ENCODE results near the gene BMP5. TPM values are rescaled to one million over a fixed set of nuclear protein-coding genes. Genes with fewer than 3 reads are reported as not detected.

BMP5 gene
- total and polyA plus RNA-seq, 9 of the 15 experiments (the other 6 are each of a cell fraction or from before 2014, with no cell fraction given): not detected

GRCh38 chr6:55916188-55916587, 40.8 kb upstream of the BMP5 start:
- ATAC-seq (no peak), FAIRE-seq (no peak), DNase-seq (ENCODE audit: extremely low read depth in 1 of 4, low spot score in 3 of 4) (no peak)
- no peaks in the 10 kb centered on the region for H3K9me1 ChIP-seq (ENCODE audit: control insufficient read depth, insufficient read depth, low read length)
- H3K4me1 ChIP-seq (replicated peaks in 1 of 2; ENCODE audit: control insufficient read depth in 2 of 2, insufficient read depth in 2 of 2, low read length in 2 of 2): no peaks in the 10 kb centered on the region
- H3K9ac ChIP-seq (ENCODE audit: insufficient read depth in 1 of 2, low read depth in 2 of 2, low read length in 2 of 2): no peak overlapping the region
- intact Hi-C loops (cut with micrococcal nuclease): no loop called here
- no peaks in the 10 kb centered on the region for H3K27me3 ChIP-seq (ENCODE audit: control insufficient read depth in 2 of 2, insufficient read depth in 2 of 2, low read length in 2 of 2)
- H3K36me3 ChIP-seq (ENCODE audit: control insufficient read depth, insufficient read depth, low read length): no peaks in the 10 kb centered on the region
- ChIA-PET CTCF (ENCODE audit: low intra/inter-chr PET ratio) (no interaction called here), POLR2A (no interaction called here)
- H3K79me2 ChIP-seq (ENCODE audit: control insufficient read depth, insufficient read depth, low read length): no peaks in the 10 kb centered on the region
- no peak overlapping the region for H3K4me2 ChIP-seq (ENCODE audit: insufficient read depth, low read length)
- no peaks in the 10 kb centered on the region for H4K20me1 ChIP-seq (replicated peaks; ENCODE audit: control insufficient read depth, insufficient read depth, low read length)
- H2AFZ ChIP-seq (ENCODE audit: low read depth, low read length): no peak overlapping the region
- no peak overlapping the region for H3K27ac ChIP-seq (ENCODE audit: extremely low read depth, low read depth, low read length)
- WGBS (ENCODE audit: insufficient coverage, low coverage, missing lambda C conversion rate): 0% methylated on average over 2 of the region's 2 CpGs
- no TSS peak for BruUV-seq (replicated peaks)
- no peaks in the 10 kb centered on the region for H3K9me3 ChIP-seq (replicated peaks; ENCODE audit: control insufficient read depth, insufficient read depth, low read depth, low read length)
- in situ Hi-C loops (cut with MboI): no loop called here
- H3K4me3 ChIP-seq: no peak overlapping the region
- TF ChIP-seq GATAD2B (IDR thresholded peaks at IDR 0.05; ENCODE audit: borderline replicate concordance) (no peak), BDP1 (IDR thresholded peaks at IDR 0.05; ENCODE audit: insufficient read depth, insufficient read length) (no peak), GTF2A2 (tag; IDR thresholded peaks at IDR 0.05) (no peak), JUN (IDR thresholded peaks at IDR 0.05; ENCODE audit: borderline replicate concordance, low read depth, low read length) (no peak), JUN (CRISPR knock-in tag; IDR thresholded peaks at IDR 0.05; ENCODE audit: borderline replicate concordance) (no peak), HDGF (IDR thresholded peaks at IDR 0.05) (no peak), ZNF282 (CRISPR knock-in tag; IDR thresholded peaks at IDR 0.05) (no peak), E2F3 (CRISPR knock-in tag; IDR thresholded peaks at IDR 0.05) (no peak), MGA (IDR thresholded peaks at IDR 0.05) (no peak), ZC3H4 (CRISPR knock-in tag; IDR thresholded peaks at IDR 0.05; ENCODE audit: borderline replicate concordance) (no peak), MTA1 (IDR thresholded peaks at IDR 0.05; ENCODE audit: borderline replicate concordance) (no peak), CREB3 (tag; conservative IDR thresholded peaks at IDR 0.05; ENCODE audit: low read depth) (no peak), SIX5 (IDR thresholded peaks at IDR 0.05; ENCODE audit: borderline replicate concordance in 1 of 2, insufficient read depth in 1 of 2, low read depth in 1 of 2, low read length in 2 of 2) (no peak)

Data from K562 (cell line).